Measurements from ENCODE around the gene KCNJ14. TPM values are rescaled to one million over a fixed set of nuclear protein-coding genes. Genes with fewer than 3 reads are reported as not detected.
A peak's percentile ranks its signal among the peaks of the same experiment; 100 is the strongest.

The KCNJ14 gene
- total RNA-seq, 2 experiments from 2014 or later, result 1.7 to 2.0 TPM

- intact Hi-C loops (cut with DNase I, micrococcal nuclease), result no loop called here
- Histone ChIP-seq H3K36me3 (ENCODE audit: insufficient read depth, low read length) (no peaks in the 10 kb centered on the region), H3K27me3 (ENCODE audit: control insufficient read depth in 1 of 2, insufficient read depth in 2 of 2, low read length in 2 of 2) (peaks cover 0 to 44% of the 10 kb centered on the region in 2 experiments), H3K27ac (ENCODE audit: low read depth in 1 of 2, low read length in 2 of 2) (no peak overlapping the region), H3K9me3 (ENCODE audit: control insufficient read depth in 1 of 2, insufficient read depth in 1 of 2, low read length in 2 of 2) (peaks cover 0 to 20% of the 10 kb centered on the region in 2 experiments), H3K4me1 (ENCODE audit: insufficient read depth, low read length) (peaks cover 59% of the 10 kb centered on the region), H3K4me3 (ENCODE audit: low read length) (no peak overlapping the region)
- ATAC-seq (ENCODE audit: poor library complexity), result no peak
- peaks cover 43% of the 10 kb centered on the region for H3K27me3 Mint-ChIP-seq
- POLR2A ChIA-PET, result interaction anchor here (1.2 to 1.6 kb wide), 2 partner anchors 16 to 122 kb away, joined by 3 to 4 read pairs; partner anchors contain the start of genes RPL18 and SPHK2
- no peaks in the 10 kb centered on the region for H3K36me3 Mint-ChIP-seq (ENCODE audit: low read depth)
- TF ChIP-seq CTCF (IDR thresholded peaks at IDR 0.05), result no peak
- DNase-seq, result peak in 2 of 14 experiments; percentile 5 to 8
- no peaks in the 10 kb centered on the region for H3K9me3 Mint-ChIP-seq
- H3K4me1 Mint-ChIP-seq (ENCODE audit: low read depth), result peaks cover 41% of the 10 kb centered on the region
- no peak overlapping the region for H3K27ac Mint-ChIP-seq
- CTCF ChIA-PET, result interaction anchor here (1.3 to 1.6 kb wide), 2 partner anchors 9 to 92 kb away, joined by 3 to 4 read pairs; no protein-coding TSS in a partner anchor
- H3K4me3 Mint-ChIP-seq, result no peak overlapping the region
Measured at GRCh38 chr19:48496959-48497727, 41.8 kb downstream of the KCNJ14 start.

- Mint-ChIP-seq H3K9me3 (no peaks in the 10 kb centered on the region), H3K27ac (no peak overlapping the region), H3K4me3 (peak overlapping the region; percentile 15), H3K4me1 (ENCODE audit: low read depth) (peaks cover 38% of the 10 kb centered on the region), H3K36me3 (ENCODE audit: low read depth) (no peaks in the 10 kb centered on the region), H3K27me3 (peaks cover 35% of the 10 kb centered on the region)
- ATAC-seq (ENCODE audit: poor library complexity), result no peak
- no peak overlapping the region for H3K4me3 ChIP-seq (ENCODE audit: low read length)
- CTCF ChIA-PET, result no interaction called here
- peaks cover 56% of the 10 kb centered on the region for H3K4me1 ChIP-seq (ENCODE audit: insufficient read depth, low read length)
- POLR2A ChIA-PET, result no interaction called here
- DNase-seq, result peak in 1 of 14 experiments; percentile 41
- no peaks in the 10 kb centered on the region for H3K36me3 ChIP-seq (ENCODE audit: insufficient read depth, low read length)
- no peak overlapping the region for H3K27ac ChIP-seq (ENCODE audit: low read depth in 1 of 2, low read length in 2 of 2)
- peaks cover 0 to 36% of the 10 kb centered on the region in 2 experiments for H3K27me3 ChIP-seq (ENCODE audit: control insufficient read depth in 1 of 2, insufficient read depth in 2 of 2, low read length in 2 of 2)
- H3K9me3 ChIP-seq (ENCODE audit: control insufficient read depth in 1 of 2, insufficient read depth in 1 of 2, low read length in 2 of 2), result peaks cover 0 to 14% of the 10 kb centered on the region in 2 experiments
- no peak for TF ChIP-seq CTCF (IDR thresholded peaks at IDR 0.05)
- intact Hi-C loops (cut with DNase I, micrococcal nuclease), result no loop called here
Measured at GRCh38 chr19:48497728-48498594, 42.6 kb downstream of the KCNJ14 start.

GRCh38 chr19:48498595-48499311 lies 43.4 kb downstream of the KCNJ14 start:
- Histone ChIP-seq H3K36me3 (ENCODE audit: insufficient read depth, low read length) (no peaks in the 10 kb centered on the region), H3K27me3 (ENCODE audit: control insufficient read depth in 1 of 2, insufficient read depth in 2 of 2, low read length in 2 of 2) (peaks cover 0 to 36% of the 10 kb centered on the region in 2 experiments), H3K4me3 (ENCODE audit: low read length) (no peak overlapping the region), H3K4me1 (ENCODE audit: insufficient read depth, low read length) (peaks cover 51% of the 10 kb centered on the region), H3K9me3 (ENCODE audit: control insufficient read depth in 1 of 2, insufficient read depth in 1 of 2, low read length in 2 of 2) (peaks cover 0 to 14% of the 10 kb centered on the region in 2 experiments), H3K27ac (ENCODE audit: low read depth in 1 of 2, low read length in 2 of 2) (no peak overlapping the region)
- no peak overlapping the region for H3K4me3 Mint-ChIP-seq
- intact Hi-C loops (cut with DNase I, micrococcal nuclease), result no loop called here
- peak in 2 of 14 experiments; percentile 19 to 39 for DNase-seq
- no peak for ATAC-seq (ENCODE audit: poor library complexity)
- H3K4me1 Mint-ChIP-seq (ENCODE audit: low read depth), result peaks cover 37% of the 10 kb centered on the region
- TF ChIP-seq CTCF (IDR thresholded peaks at IDR 0.05), result no peak
- POLR2A ChIA-PET, result no interaction called here
- H3K27ac Mint-ChIP-seq, result no peak overlapping the region
- H3K36me3 Mint-ChIP-seq (ENCODE audit: low read depth), result no peaks in the 10 kb centered on the region
- no peaks in the 10 kb centered on the region for H3K9me3 Mint-ChIP-seq
- CTCF ChIA-PET, result no interaction called here
- peaks cover 31% of the 10 kb centered on the region for H3K27me3 Mint-ChIP-seq
